K562 (cell line): ENCODE data around the gene MAST3. TPM values are rescaled to one million over a fixed set of nuclear protein-coding genes. Genes with fewer than 3 reads are reported as not detected.

Experiments
- BCOR ChIP-seq: fragments of 450-650 bp; IDR thresholded peaks from 2 replicates; pipeline ENCODE4 v1.6.1; 2016
- IRF2 ChIP-seq: sonication (generic); formaldehyde crosslinking; IDR thresholded peaks from 2 replicates; pipeline ENCODE4 v1.8.1; 2022; ENCODE audit warnings: mild to moderate bottlenecking, missing genetic modification reagents
- KDM5B ChIP-seq: fragments of 200-600 bp; sonication (generic); IDR thresholded peaks from 2 replicates; pipeline ENCODE4 v1.6.1; 2012; ENCODE audit warnings: low read depth, mild to moderate bottlenecking, moderate library complexity, low read length, control low read depth, inconsistent platforms; ENCODE audit not compliant: insufficient replicate concordance
- KLF16 ChIP-seq: IDR thresholded peaks from 2 replicates; pipeline ENCODE4 v1.6.1; 2016; ENCODE audit warnings: antibody characterized with exemption
- NFRKB ChIP-seq: fragments of 450-650 bp; IDR thresholded peaks from 2 replicates; pipeline ENCODE4 v1.6.1; 2016; ENCODE audit warnings: low read depth
- SMARCA5 ChIP-seq: fragments of 450-650 bp; IDR thresholded peaks from 2 replicates; pipeline ENCODE4 v1.6.1; 2016
- SMARCC2 ChIP-seq: fragments of 450-650 bp; IDR thresholded peaks from 2 replicates; pipeline ENCODE4 v1.6.1; 2017; ENCODE audit warnings: antibody characterized with exemption, moderate library complexity, mild to moderate bottlenecking, low read depth
- ZBTB1 ChIP-seq: sonication (generic); formaldehyde crosslinking; IDR thresholded peaks from 2 replicates; pipeline ENCODE4 v1.8.1; 2023; ENCODE audit warnings: missing genetic modification reagents, low read depth, mild to moderate bottlenecking, borderline replicate concordance
- ZNF41 ChIP-seq: fragments of 250-450 bp; sonication (Bioruptor Pico); conservative IDR thresholded peaks from 2 replicates; pipeline ENCODE4 v1.4.0; 2020; ENCODE audit warnings: mild to moderate bottlenecking
- ZSCAN29 ChIP-seq: fragments of 450-650 bp; IDR thresholded peaks from 2 replicates; pipeline ENCODE4 v1.6.1; 2017
- polyA plus RNA-seq, 8 experiments: library from polyadenylated mRNA; depleted of rRNA in 4 of 8; stranded (reverse) in 5 of 8; unstranded in 3 of 8; fragments of >200 nt; fragmentation: Nextera tagmentation in 2 of 8; fragmentation: Illumina TruSeq in 1 of 8; extraction: Ambion mirVana in 2 of 8; extraction: Trizol in 1 of 8; gene quantifications; 2 replicates each; pipeline versions ENCODE4 v1.2.1 to v1.2.3, GENCODE V29; 2011 to 2014; ENCODE audit warnings: inconsistent platforms in 1 of 8, missing spikeins in 1 of 8
- total RNA-seq, 7 experiments: library from RNA; depleted of rRNA in 6 of 7; stranded (reverse); fragments of >200 nt in 6 of 7; fragmentation: Illumina TruSeq in 2 of 7; extraction: Trizol in 2 of 7; gene quantifications; 2 replicates each; pipeline versions ENCODE4 v1.2.1 to v1.2.3, GENCODE V29; 2011 to 2021; ENCODE audit warnings: low replicate concordance in 1 of 7
- TF ChIP-seq, protein P1 (sequence below): fragments of 250-450 bp; sonication (Bioruptor Pico); IDR thresholded peaks from 2 replicates; pipeline ENCODE4 v1.5.0; 2022; ENCODE audit warnings: mild to moderate bottlenecking

Gene MAST3
- total and polyA plus RNA-seq, 9 of the 15 experiments (the other 6 are each of a cell fraction or from before 2014, with no cell fraction given): 0.94 to 9.9 (median 2.4) TPM

GRCh38 chr19:18164072-18164471 is 66.5 kb downstream of the MAST3 start (continued):
- TF ChIP-seq ZSCAN29: no peak
- TF ChIP-seq IRF2 (CRISPR knock-in tag): no peak
- TF ChIP-seq BCOR: peak; percentile 76
- no peak for TF ChIP-seq ZNF41
- no peak for TF ChIP-seq SMARCC2
- TF ChIP-seq ZBTB1: no peak
- no peak for TF ChIP-seq KDM5B
- TF ChIP-seq KLF16: no peak
- TF ChIP-seq NFRKB: no peak
- TF ChIP-seq, protein P1, sequence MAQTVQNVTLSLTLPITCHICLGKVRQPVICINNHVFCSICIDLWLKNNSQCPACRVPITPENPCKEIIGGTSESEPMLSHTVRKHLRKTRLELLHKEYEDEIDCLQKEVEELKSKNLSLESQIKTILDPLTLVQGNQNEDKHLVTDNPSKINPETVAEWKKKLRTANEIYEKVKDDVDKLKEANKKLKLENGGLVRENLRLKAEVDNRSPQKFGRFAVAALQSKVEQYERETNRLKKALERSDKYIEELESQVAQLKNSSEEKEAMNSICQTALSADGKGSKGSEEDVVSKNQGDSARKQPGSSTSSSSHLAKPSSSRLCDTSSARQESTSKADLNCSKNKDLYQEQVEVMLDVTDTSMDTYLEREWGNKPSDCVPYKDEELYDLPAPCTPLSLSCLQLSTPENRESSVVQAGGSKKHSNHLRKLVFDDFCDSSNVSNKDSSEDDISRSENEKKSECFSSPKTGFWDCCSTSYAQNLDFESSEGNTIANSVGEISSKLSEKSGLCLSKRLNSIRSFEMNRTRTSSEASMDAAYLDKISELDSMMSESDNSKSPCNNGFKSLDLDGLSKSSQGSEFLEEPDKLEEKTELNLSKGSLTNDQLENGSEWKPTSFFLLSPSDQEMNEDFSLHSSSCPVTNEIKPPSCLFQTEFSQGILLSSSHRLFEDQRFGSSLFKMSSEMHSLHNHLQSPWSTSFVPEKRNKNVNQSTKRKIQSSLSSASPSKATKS: no peak
- TF ChIP-seq SMARCA5: no peak
